GM12892 (cell line): Measurements from ENCODE around the gene ADISSP.

Source experiments
- POLR2A ChIP-seq: IDR thresholded peaks from 2 replicates; pipeline ENCODE4 v1.6.1; 2011; ENCODE audit warnings: low read depth, low read length, control low read depth
- POLR2AphosphoS5 ChIP-seq: IDR thresholded peaks from 2 replicates; pipeline ENCODE4 v1.6.1; 2011; ENCODE audit warnings: low read depth, low read length, control low read depth
- TAF1 ChIP-seq: IDR thresholded peaks from 2 replicates; pipeline ENCODE4 v1.6.1; 2011; ENCODE audit warnings: low read depth, mild to moderate bottlenecking, control low read depth, low read length, borderline replicate concordance

- no peak for TF ChIP-seq POLR2A
- TF ChIP-seq TAF1, result no peak
- no peak for TF ChIP-seq POLR2AphosphoS5
These were observed 63.5 kb downstream of the ADISSP start for GRCh38 chr20:3704087-3704486.
